NCI-H2196 treated with DMSO at 0.1 percent for 48 hours (cell line): ENCODE results near the gene IRF4.
"Not testable (repeated sequence)": the region's sequence is repeated elsewhere in the genome, so short reads cannot be mapped to it uniquely, and the experiment has no call there.

Source experiments
- DNase-seq: peaks from one replicate; lab custom pipeline; 2025; ENCODE audit not compliant: unreplicated experiment; lab: John Stamatoyannopoulos, UW

Gene IRF4

GRCh38 chr6:366389-367297 lies 24.9 kb upstream of the IRF4 start:
- no peak for DNase-seq

- no peak for DNase-seq
Observed at GRCh38 chr6:367298-367794, 24.2 kb upstream of the IRF4 start.

- DNase-seq, result no peak
Observed at GRCh38 chr6:367891-368630, 23.5 kb upstream of the IRF4 start.

GRCh38 chr6:369559-370431 lies 21.8 kb upstream of the IRF4 start:
- DNase-seq, result no peak

GRCh38 chr6:370555-370954 lies 21.0 kb upstream of the IRF4 start:
- no peak for DNase-seq

- not testable (repeated sequence) for DNase-seq
Observed at GRCh38 chr6:371851-372250, 19.7 kb upstream of the IRF4 start.

GRCh38 chr6:372336-372911 lies 19.1 kb upstream of the IRF4 start:
- DNase-seq, result no peak

GRCh38 chr6:373031-373430 lies 18.5 kb upstream of the IRF4 start:
- no peak for DNase-seq

- DNase-seq, result no peak
Observed at GRCh38 chr6:373773-374724, 17.5 kb upstream of the IRF4 start.

- no peak for DNase-seq
Observed at GRCh38 chr6:374956-375355, 16.6 kb upstream of the IRF4 start.

- no peak for DNase-seq
Observed at GRCh38 chr6:376827-377640, 14.5 kb upstream of the IRF4 start.

- DNase-seq, result not testable (repeated sequence)
Observed at GRCh38 chr6:377641-378020, 13.9 kb upstream of the IRF4 start.

- DNase-seq, result no peak
Observed at GRCh38 chr6:378090-378957, 13.2 kb upstream of the IRF4 start.

GRCh38 chr6:378958-379409 lies 12.6 kb upstream of the IRF4 start:
- no peak for DNase-seq

- no peak for DNase-seq
Observed at GRCh38 chr6:379410-380181, 12.0 kb upstream of the IRF4 start.

GRCh38 chr6:380234-381218 lies 11.0 kb upstream of the IRF4 start:
- no peak for DNase-seq
